Suppressor macrophage (primary cell): ENCODE results near the gene MMP2.
A peak's percentile ranks its signal among the peaks of the same experiment; 100 is the strongest.

Source experiments
- DNase-seq, 4 experiments: peaks; one replicate each; pipeline ENCODE4 v3.0.0-alpha.2; 2020 to 2022

Gene MMP2

GRCh38 chr16:55469821-55470532 lies 9.0 kb upstream of the MMP2 start:
- no peak for DNase-seq

DNA sequence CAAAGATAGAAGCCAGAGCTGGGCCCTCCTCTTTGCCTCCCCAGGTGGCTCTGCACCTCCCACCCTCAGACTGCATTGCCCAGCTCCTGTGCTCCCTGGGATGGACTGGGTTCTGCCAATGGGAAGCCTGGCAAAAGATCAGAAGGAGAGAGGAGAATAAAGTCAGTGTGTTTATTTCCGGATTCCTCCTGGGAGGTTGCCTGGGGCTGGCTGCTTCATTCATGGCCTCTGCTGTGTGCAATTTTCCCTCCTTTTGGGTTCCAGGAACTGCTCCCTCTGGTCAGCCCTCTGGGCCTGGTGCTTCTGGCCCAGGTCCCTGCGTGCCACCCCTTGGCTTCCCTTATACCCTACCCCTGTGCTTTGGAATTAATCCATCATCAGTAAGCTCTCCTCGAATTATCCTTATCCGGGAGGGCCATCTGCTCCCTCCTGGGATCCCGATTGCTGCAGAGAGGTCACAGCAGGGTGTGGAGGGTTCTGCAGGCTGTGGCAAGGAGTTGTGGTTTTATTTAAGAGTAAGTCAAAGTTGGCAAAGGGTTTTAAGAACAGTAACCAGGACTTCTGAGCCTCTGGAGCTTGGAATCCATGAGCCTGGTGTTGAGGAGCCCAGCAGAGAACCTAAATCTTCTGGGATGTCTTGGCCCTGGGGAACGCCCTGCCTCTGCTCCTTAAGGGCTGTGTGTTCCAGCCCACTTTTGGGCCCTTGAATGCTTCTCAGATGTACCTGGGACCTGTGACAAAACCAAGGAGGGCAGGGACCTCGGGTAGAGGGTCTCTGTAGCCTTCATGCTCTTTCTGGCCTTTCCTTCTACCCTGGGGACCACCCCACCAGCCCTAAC lies 8.2 kb upstream of the MMP2 start:
- no peak for DNase-seq

DNA sequence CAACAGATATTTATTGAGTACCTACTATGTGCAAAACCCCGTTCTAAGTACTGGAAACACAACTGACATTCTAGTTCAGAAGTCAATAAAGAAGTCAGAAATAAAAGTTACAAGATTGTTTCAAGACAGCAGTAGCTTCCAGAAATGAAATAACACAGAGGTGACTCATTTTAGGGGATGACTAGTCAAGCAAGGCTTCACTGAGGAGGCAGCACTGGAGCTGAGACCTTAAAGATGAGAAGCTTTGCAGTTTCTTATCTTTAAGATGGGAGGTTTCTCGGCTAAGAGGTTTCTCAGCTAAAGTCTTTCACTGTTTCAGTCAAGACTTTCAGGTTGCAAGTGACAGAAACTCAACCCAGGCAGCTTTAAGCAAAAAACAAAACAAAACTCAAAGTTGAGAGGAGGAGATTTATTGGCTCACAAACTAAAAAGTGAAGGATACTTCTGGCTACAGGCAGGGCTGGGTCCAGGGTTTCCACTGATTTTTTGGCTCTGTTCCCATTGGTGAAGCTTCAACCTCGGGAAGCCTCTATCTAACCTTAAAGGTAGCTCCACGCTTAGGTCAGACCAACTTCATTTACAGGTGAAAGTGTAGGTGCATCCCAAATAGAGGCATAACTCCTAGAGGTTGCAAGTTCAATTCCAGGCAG lies 7.4 kb upstream of the MMP2 start:
- DNase-seq: peak; percentile 17 to 60 (median 52)

- no peak for DNase-seq
These were observed 5.4 kb upstream of the MMP2 start for GRCh38 chr16:55473587-55473986.

- DNase-seq: no peak
These were observed 4.2 kb upstream of the MMP2 start for GRCh38 chr16:55474821-55475220.

DNA sequence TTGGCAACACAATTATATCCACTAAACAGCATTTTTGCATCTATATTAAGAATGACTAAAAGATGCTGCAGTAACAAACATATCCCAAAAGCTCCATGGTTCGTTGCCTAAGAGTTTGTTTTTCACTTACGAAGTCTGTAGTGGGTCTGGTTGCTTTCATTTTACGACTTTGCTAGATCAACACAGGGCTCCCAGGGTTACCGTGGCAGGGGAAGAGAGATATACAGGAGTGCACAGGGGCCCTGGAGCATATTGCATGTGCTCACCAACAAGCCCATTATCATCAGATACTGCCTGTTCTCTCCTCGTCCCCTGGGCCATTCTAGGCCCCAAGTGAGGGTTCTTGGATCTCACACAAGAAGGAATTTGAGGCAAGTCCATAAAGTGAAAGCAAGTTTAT lies 3.1 kb upstream of the MMP2 start:
- DNase-seq: no peak

DNA sequence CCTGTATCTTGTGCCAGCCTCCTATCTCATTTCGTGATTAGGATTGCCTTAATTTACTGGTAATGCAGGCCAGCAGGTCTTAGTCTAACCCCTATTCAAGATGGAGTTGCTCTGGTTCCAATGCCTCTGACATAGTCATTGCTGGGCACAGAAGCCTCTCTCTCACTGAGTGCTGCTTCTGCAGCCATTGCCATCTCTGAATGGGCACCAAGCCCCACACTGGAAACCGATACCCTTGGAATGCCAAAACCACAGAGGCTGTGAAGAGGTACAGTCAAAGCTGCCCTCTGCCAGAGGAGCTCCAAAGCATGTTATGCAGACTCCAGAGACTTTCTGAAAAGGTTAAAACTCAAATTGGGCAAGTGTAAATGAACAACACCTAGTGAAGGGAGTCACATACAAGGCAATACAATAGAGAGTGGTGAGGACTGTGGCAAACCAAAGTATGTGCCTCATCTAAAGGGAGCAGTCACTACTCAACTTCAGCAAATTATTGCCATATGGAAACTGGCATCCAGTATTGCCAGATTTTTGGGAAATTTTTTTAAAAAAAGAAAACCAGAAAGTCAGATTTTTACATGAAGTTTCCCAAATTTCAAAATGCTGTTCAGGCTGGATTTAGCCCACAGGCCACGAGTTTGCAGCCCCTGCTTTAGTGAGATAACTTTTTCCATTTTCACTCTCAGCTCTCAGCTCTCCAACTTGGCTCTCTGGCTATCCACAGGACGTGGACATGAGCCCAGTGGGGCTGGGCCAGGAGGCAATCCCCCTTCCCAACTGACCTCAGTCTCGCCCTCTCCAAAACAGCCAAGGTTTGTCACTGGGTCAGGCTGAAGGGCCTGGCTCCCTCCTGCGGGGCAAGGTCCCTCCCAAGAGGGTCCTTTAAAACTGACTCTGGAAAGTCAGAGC lies 2.1 kb upstream of the MMP2 start:
- DNase-seq: no peak

DNA sequence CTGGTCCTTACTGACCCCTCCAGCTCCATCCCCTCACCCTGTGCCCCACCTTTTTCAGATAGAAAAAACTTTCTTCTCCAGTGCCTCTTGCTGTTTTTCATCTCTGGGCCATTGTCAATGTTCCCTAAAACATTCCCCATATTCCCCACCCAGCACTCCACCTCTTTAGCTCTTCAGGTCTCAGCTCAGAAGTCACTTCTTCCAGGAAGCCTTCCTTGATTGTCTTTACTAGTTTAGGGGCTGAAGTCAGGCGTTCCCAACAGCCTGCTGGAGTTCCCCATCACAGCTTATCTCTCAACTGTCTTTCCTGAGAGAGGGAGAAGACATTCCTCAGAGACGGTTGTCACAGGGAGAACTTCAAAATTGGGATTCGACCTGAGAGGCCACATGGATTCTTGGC lies 1.3 kb upstream of the MMP2 start:
- no peak for DNase-seq

DNA sequence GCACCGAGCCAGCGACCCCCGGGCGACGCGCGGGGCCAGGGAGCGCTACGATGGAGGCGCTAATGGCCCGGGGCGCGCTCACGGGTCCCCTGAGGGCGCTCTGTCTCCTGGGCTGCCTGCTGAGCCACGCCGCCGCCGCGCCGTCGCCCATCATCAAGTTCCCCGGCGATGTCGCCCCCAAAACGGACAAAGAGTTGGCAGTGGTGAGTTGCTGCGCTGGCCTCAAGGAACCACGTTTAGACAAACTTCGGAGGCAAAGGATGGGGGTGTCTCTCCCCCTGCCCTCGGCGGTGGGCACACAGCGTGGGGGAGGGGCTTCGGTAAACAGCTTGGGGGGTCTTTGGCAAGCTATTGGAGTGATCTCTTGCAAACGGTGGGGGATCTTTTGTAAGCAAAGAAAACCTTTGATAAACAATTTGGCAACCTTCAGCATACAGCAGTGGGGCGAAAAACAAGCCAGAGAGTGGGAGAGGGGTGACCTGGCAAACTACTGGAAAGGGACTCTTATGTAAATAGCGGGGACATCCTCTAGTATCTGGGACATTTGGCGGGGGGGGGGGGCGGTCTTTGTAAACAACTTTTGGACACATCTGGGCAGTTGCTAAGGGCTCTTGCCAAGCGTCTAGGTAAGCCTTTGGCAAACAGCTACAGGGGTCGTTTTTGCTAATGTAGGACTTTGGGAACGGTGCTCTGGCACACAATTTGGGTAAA lies 587 bp downstream of the MMP2 start:
- DNase-seq: peak in 1 of 4 experiments; percentile 20

GRCh38 chr16:55480228-55480655 lies 1.2 kb downstream of the MMP2 start:
- peak; percentile 37 to 71 (median 54) for DNase-seq

- DNase-seq: no peak
These were observed 2.0 kb downstream of the MMP2 start for GRCh38 chr16:55481023-55481422.

DNA sequence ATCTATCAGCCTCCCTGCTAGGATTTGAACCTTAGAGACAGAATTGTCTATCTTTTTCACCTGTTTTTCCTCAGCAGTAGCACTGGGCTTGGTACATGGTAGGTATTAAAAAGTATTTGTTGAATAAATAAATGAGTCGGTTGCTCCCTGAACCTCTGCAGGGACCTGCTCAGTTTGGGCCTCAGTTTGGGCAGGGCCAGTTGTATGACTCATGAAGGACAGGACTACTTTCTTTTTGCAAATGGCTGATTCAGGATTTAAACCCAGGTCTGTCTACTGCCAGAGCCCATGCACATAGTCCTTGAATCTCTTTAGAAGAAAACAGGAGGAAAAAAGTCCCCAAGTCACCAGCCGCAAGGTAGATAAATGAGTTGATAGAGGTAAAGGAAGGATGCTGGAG lies 3.1 kb downstream of the MMP2 start:
- no peak for DNase-seq

DNA sequence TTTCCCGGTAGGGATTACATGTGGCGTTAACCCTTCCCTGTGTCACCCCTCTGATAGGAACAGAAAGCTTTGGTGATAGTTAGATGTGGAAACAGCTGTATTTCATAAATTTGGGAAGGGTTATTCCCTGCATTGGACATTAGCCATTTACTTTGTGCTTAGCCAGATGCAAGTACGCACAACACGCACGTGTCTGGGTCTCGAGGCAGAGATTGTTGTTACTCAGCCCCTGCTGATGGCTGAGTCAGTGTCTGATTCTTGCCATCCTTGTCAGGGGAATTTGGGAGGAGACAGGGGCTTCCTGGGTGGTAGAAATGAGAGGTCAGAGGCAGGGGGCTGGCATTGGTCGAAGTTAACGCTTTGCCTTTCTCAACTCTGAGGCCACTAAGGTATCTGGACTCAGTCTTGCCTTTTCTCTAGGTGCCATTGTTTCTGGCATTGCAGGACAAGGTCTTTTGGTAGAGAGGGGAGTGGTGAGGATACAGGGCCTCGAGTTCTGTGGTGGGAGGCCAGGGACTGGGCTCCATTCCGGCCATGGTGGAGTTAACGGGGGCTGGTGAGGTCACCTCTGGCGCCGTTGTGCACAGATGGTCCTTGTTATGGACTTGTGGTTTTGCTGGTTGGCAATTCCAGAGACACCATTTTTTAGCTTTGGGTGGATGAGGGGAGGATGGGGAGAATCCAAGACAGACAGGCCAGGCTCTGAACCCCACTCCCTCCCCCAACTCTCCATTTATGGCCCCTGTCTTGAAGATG lies 8.2 kb downstream of the MMP2 start:
- no peak for DNase-seq

GRCh38 chr16:55488306-55488705 lies 9.3 kb downstream of the MMP2 start:
- DNase-seq: no peak

DNA sequence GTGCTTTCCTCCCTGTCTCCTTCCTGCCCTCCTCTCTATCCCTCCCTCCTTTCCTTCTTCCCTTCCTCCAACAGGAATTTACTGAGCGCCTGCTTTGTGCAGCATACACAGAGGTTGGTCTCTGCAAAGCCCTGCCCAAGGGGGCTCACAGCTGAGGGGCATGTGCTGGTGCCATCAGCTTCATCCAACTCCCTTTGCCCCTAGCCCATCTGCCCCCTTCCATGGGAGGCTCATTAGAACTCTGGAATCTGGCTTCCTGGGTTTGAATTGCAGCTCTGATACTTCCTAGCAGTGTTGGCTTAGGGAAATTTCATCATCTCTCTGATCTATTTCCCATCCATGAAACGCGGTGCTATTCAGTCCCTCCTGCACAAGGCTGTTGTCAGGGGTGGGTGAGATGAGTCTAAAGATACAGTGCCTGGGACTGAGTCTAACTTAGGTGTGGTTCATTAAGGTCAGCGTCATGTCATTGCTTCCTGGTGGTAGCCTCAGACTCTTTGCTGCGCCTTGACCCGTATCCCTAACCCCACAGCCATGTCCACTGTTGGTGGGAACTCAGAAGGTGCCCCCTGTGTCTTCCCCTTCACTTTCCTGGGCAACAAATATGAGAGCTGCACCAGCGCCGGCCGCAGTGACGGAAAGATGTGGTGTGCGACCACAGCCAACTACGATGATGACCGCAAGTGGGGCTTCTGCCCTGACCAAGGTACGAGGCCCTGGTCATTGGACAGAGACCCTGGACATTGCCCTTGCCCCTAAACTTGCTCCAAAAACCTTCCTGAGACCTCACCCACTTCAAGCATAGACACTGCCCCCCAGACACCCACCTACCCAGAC lies 10.3 kb downstream of the MMP2 start:
- no peak for DNase-seq

- DNase-seq: no peak
These were observed 10.9 kb downstream of the MMP2 start for GRCh38 chr16:55489956-55490265.

- DNase-seq: no peak
These were observed 11.3 kb downstream of the MMP2 start for GRCh38 chr16:55490301-55490700.

GRCh38 chr16:55491691-55492090 lies 12.7 kb downstream of the MMP2 start:
- no peak for DNase-seq

GRCh38 chr16:55492756-55493380 lies 13.9 kb downstream of the MMP2 start:
- no peak for DNase-seq

GRCh38 chr16:55494994-55495421 lies 16.0 kb downstream of the MMP2 start:
- peak; percentile 66 to 87 (median 81) for DNase-seq
